Mammary epithelial cell (primary cell): ENCODE results near the gene NDST1.

Experiments
- CTCF ChIP-seq, 2 donors: IDR thresholded peaks in 1 of 2; conservative IDR thresholded peaks in 1 of 2; 2 replicates each; pipeline ENCODE4 v1.5.1; 2011 to 2012; ENCODE audit warnings: inconsistent platforms in 2 of 2, low read length in 2 of 2, mild to moderate bottlenecking in 2 of 2, control low read depth in 1 of 2, low read depth in 1 of 2; ENCODE audit not compliant: insufficient read depth in 1 of 2; ENCODE audit errors: extremely low read depth in 1 of 2
- EZH2 ChIP-seq: IDR thresholded peaks from 2 replicates; pipeline ENCODE4 v1.6.1; 2012; ENCODE audit warnings: low read length, inconsistent platforms, borderline replicate concordance

GRCh38 chr5:150520747-150521521, 13.0 kb downstream of the NDST1 start:
- no peak for TF ChIP-seq CTCF (conservative IDR thresholded peaks at IDR 0.05 in 1 of 2, IDR thresholded peaks at IDR 0.05 in 1 of 2; ENCODE audit: extremely low read depth in 1 of 2, insufficient read depth in 1 of 2, low read depth in 1 of 2, low read length in 2 of 2)
- no peak for TF ChIP-seq EZH2
